ENCODE data around the gene SIX2. TPM values are rescaled to one million over a fixed set of nuclear protein-coding genes. Genes with fewer than 3 reads are reported as not detected.

Gene SIX2
- total RNA-seq, 1 donor from 2014 or later, result 16.7 TPM

DNA sequence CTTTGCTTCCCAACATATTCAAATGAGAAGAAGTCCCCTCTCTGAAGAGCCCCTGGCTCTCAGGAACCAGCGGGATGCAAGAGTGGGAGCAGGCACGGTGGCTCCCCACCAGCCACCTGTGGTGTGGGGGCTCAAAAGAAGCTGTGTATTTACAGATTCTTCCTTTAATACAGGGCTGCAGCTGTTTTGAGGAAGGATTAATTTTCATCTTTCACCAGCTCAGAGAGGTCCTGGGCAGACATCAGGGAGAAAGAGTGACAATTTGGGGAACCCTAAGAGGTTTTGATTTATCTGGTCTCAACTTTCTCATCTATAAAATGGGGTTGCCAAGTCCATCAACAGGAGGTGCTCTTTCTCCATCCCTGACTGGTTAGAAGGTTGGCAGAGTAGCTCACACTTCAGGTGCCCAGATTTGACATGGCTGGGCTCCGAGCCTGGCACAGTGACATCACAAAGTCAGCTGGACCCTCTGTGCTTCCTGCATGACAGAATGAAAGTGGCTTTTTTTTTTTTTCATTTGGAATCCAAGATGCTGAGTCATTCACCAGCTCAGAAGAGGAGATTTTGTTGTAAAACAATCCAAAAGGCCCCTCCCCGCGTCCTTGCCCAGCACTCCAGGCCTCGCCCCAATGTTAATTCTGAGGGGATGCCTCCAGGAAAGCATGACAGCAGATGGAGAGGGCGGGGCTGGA, 15.5 kb upstream of the SIX2 start:
- TF ChIP-seq POLR2AphosphoS5 (IDR thresholded peaks at IDR 0.05; ENCODE audit: insufficient read depth in 1 of 2, low read depth in 1 of 2) (peak in 1 of 2 donors; percentile 18), POLR2A (IDR thresholded peaks at IDR 0.05) (no peak)
- Histone ChIP-seq H3K27ac (peak overlapping the region; percentile 43), H3K4me1 (peaks cover 9% of the 10 kb centered on the region), H3K9me3 (no peaks in the 10 kb centered on the region), H3K27me3 (no peaks in the 10 kb centered on the region), H3K4me3 (no peak overlapping the region), H3K36me3 (no peaks in the 10 kb centered on the region)
- intact Hi-C loops (cut with DNase I), result no loop called here
- DNase-seq (ENCODE audit: extremely low spot score in 2 of 2), result no peak

DNA sequence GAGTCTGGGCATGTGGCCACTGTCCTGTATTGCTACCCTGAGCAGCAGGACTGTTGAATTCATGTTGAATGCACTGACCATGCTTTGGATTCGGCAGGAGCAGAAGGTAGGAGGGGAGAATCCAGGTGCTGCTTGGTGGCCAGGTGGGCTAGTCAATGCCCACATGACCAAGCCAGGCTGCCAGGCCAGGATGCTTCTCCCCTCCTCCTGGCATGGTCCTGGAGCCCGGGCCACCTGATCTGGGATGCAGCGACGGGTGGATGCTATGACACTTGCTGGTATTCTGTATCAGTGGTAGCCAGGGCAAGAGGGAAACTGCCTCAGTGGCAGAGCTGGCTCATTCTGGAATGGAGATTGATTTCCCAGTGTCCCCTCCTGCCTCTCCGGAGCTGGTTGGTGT, 14.8 kb upstream of the SIX2 start:
- Histone ChIP-seq H3K27ac (peak overlapping the region; percentile 43), H3K4me1 (peaks cover 9% of the 10 kb centered on the region), H3K27me3 (no peaks in the 10 kb centered on the region), H3K9me3 (no peaks in the 10 kb centered on the region), H3K4me3 (no peak overlapping the region), H3K36me3 (no peaks in the 10 kb centered on the region)
- intact Hi-C loops (cut with DNase I), result no loop called here
- no peak for DNase-seq (ENCODE audit: extremely low spot score in 2 of 2)
- TF ChIP-seq POLR2A (IDR thresholded peaks at IDR 0.05), result no peak
- no peak for TF ChIP-seq POLR2AphosphoS5 (IDR thresholded peaks at IDR 0.05; ENCODE audit: insufficient read depth in 1 of 2, low read depth in 1 of 2)
- TF ChIP-seq, protein P1, sequence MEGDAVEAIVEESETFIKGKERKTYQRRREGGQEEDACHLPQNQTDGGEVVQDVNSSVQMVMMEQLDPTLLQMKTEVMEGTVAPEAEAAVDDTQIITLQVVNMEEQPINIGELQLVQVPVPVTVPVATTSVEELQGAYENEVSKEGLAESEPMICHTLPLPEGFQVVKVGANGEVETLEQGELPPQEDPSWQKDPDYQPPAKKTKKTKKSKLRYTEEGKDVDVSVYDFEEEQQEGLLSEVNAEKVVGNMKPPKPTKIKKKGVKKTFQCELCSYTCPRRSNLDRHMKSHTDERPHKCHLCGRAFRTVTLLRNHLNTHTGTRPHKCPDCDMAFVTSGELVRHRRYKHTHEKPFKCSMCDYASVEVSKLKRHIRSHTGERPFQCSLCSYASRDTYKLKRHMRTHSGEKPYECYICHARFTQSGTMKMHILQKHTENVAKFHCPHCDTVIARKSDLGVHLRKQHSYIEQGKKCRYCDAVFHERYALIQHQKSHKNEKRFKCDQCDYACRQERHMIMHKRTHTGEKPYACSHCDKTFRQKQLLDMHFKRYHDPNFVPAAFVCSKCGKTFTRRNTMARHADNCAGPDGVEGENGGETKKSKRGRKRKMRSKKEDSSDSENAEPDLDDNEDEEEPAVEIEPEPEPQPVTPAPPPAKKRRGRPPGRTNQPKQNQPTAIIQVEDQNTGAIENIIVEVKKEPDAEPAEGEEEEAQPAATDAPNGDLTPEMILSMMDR (IDR thresholded peaks at IDR 0.05), result no peak

DNA sequence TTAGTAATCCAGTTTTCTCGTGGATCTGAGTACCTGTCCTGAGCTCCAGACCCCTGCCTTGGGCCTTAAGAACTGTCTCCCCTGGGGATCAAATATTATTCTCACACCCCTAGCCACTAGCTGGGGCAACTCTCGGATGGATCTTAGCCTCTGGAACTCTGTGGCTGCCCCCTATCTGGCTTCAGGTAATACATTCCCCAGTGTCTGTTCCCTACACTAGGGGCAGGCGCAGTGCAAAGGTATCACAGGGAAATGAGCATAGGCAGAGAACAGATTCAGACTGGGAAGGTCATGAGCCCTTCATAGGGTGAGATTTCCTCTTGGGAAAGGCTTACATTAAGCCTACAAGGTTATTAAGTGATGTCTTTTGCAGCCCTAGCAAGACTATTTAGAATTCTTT, 11.2 kb upstream of the SIX2 start:
- peaks cover 9% of the 10 kb centered on the region for H3K4me1 ChIP-seq
- no peaks in the 10 kb centered on the region for H3K27me3 ChIP-seq
- no peak overlapping the region for H3K4me3 ChIP-seq
- intact Hi-C loops (cut with DNase I), result no loop called here
- no peak overlapping the region for H3K27ac ChIP-seq
- TF ChIP-seq POLR2AphosphoS5 (IDR thresholded peaks at IDR 0.05; ENCODE audit: insufficient read depth in 1 of 2, low read depth in 1 of 2) (no peak), POLR2A (IDR thresholded peaks at IDR 0.05) (no peak)
- TF ChIP-seq, protein P1 (IDR thresholded peaks at IDR 0.05), result no peak
- H3K36me3 ChIP-seq, result no peaks in the 10 kb centered on the region
- no peaks in the 10 kb centered on the region for H3K9me3 ChIP-seq
- DNase-seq (ENCODE audit: extremely low spot score in 2 of 2), result no peak

DNA sequence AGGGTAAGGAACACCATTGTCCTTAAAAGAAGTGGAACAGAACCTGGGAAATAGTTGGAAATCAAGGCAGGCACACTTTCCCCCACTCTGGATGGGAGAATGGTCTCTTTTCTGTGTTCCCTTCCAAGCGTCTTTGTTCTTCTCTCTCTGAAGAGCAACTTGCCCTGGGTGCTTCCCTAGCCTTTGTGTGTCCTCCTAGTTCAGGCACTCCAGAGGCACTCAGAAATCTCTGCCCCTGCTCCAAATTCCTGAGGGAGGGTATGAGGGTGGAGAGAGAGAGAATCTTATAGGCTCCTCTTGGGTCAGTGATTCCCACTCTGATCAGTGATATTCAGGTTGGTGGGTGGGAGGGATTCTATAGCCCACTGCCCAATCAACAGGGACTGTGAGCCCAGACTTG, 8.8 kb upstream of the SIX2 start:
- peaks cover 9% of the 10 kb centered on the region for H3K4me1 ChIP-seq
- H3K4me3 ChIP-seq, result no peak overlapping the region
- no peak for DNase-seq (ENCODE audit: extremely low spot score in 2 of 2)
- no peaks in the 10 kb centered on the region for H3K36me3 ChIP-seq
- intact Hi-C loops (cut with DNase I), result no loop called here
- H3K9me3 ChIP-seq, result no peaks in the 10 kb centered on the region
- H3K27ac ChIP-seq, result no peak overlapping the region
- TF ChIP-seq POLR2A (IDR thresholded peaks at IDR 0.05), result no peak
- TF ChIP-seq POLR2AphosphoS5 (IDR thresholded peaks at IDR 0.05; ENCODE audit: insufficient read depth in 1 of 2, low read depth in 1 of 2), result no peak
- TF ChIP-seq, protein P1 (IDR thresholded peaks at IDR 0.05), result no peak
- no peaks in the 10 kb centered on the region for H3K27me3 ChIP-seq

DNA sequence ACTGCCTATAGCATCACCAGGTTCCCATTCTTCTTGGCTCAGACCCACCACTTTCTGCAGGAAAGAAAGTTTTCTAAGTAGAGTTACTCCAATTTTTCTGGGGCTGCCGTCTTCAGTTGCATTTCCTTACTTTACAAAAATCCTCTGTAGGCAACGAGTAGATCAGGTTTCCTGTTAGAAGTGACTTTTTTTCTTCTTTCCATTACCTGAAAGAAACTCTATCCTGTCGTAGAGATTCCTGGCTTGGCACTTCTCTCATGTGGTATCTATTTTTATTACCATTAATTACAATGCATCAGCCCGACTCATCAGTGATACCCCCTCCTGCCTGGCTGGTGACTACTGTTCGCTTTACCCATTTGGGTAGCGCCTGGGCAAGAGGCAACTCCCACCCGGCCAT, 5.6 kb upstream of the SIX2 start:
- H3K36me3 ChIP-seq, result no peaks in the 10 kb centered on the region
- TF ChIP-seq, protein P1 (IDR thresholded peaks at IDR 0.05), result no peak
- TF ChIP-seq POLR2A (IDR thresholded peaks at IDR 0.05) (no peak), POLR2AphosphoS5 (IDR thresholded peaks at IDR 0.05; ENCODE audit: insufficient read depth in 1 of 2, low read depth in 1 of 2) (no peak)

More for the DNA sequence above, 5.6 kb upstream of the SIX2 start:
- Histone ChIP-seq H3K9me3 (no peaks in the 10 kb centered on the region), H3K4me3 (no peak overlapping the region), H3K4me1 (peaks cover 41% of the 10 kb centered on the region), H3K27ac (peak overlapping the region; percentile 89), H3K27me3 (no peaks in the 10 kb centered on the region)
- DNase-seq (ENCODE audit: extremely low spot score in 2 of 2), result no peak
- intact Hi-C loops (cut with DNase I), result no loop called here

All from vagina (tissue), 2 donors.